ENCODE measurements around the gene ATP2A1.
A peak's percentile ranks its signal among the peaks of the same experiment; 100 is the strongest.
"Not testable (repeated sequence)": the region's sequence is repeated elsewhere in the genome, so short reads cannot be mapped to it uniquely, and the experiment has no call there.

Gene ATP2A1

DNA sequence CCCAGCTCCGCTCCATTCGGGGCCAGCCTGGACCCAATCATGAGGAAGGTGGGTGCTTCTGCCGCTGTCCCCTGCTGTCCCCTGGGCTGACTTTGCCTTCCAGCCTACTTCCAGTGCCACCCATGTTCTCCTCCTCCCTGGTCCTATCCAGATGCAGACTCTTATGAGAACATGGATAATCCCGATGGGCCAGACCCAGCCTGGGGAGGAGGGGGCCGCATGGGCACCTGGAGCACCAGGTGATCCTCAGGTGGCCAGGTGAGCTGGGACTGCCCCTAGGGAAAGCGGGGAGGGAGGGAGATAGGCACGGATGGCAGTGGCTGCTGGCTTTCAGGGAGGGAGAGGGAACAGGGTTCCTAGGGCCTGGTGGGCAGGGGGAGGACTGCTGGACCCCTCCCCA lies 60.4 kb downstream of the ATP2A1 start:
- H3K4me1 ChIP-seq (ENCODE audit: control insufficient read depth in 5 of 5, insufficient read depth in 5 of 5, low read length in 5 of 5) = peaks cover 0 to 10% (median 10%) of the 10 kb centered on the region in 5 donors
- no peaks in the 10 kb centered on the region for H3K27me3 ChIP-seq (ENCODE audit: control insufficient read depth in 5 of 5, insufficient read depth in 4 of 5, low read length in 5 of 5)
- peak overlapping the region in 1 of 5 donors; percentile 5 for H3K9ac ChIP-seq (ENCODE audit: low read length in 5 of 5)
- no peak overlapping the region for H3K27ac ChIP-seq (ENCODE audit: low read depth, low read length)
- H3K9me3 ChIP-seq (ENCODE audit: control insufficient read depth in 5 of 5, low read length in 5 of 5) = no peaks in the 10 kb centered on the region
- H3K36me3 ChIP-seq (ENCODE audit: control insufficient read depth in 5 of 5, insufficient read depth in 5 of 5, low read length in 5 of 5) = no peaks in the 10 kb centered on the region
- no peak overlapping the region for H3K4me3 ChIP-seq (ENCODE audit: low read depth in 1 of 5, low read length in 5 of 5)

DNA sequence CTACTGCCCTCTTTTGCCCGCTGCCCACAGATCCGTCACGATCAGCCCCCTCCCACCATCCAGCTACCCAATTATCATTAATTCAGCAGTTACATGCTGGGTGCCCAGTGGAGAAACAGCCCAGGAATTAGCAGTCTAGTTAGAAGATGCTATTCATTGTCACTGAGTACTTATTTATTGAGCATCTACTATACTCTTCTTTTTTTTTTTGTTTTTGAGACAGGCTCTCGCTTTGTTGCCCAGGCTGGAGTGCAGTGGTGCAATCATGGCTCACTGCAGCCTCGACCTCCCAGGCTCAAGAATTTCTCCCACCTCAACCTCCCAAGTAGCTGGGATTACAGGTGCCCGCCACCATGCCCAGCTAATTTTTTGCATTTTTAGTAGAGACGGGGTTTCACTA lies 61.5 kb downstream of the ATP2A1 start:
- H3K27me3 ChIP-seq (ENCODE audit: control insufficient read depth in 5 of 5, insufficient read depth in 4 of 5, low read length in 5 of 5); H3K9me3 ChIP-seq (ENCODE audit: control insufficient read depth in 5 of 5, low read length in 5 of 5); H3K27ac ChIP-seq (ENCODE audit: low read depth, low read length); H3K4me3 ChIP-seq (ENCODE audit: low read depth in 1 of 5, low read length in 5 of 5); H3K9ac ChIP-seq (ENCODE audit: low read length in 5 of 5); H3K36me3 ChIP-seq (ENCODE audit: control insufficient read depth in 5 of 5, insufficient read depth in 5 of 5, low read length in 5 of 5): not testable (repeated sequence)
- peaks cover 0 to 10% (median 10%) of the 10 kb centered on the region in 5 donors for H3K4me1 ChIP-seq (ENCODE audit: control insufficient read depth in 5 of 5, insufficient read depth in 5 of 5, low read length in 5 of 5)

DNA sequence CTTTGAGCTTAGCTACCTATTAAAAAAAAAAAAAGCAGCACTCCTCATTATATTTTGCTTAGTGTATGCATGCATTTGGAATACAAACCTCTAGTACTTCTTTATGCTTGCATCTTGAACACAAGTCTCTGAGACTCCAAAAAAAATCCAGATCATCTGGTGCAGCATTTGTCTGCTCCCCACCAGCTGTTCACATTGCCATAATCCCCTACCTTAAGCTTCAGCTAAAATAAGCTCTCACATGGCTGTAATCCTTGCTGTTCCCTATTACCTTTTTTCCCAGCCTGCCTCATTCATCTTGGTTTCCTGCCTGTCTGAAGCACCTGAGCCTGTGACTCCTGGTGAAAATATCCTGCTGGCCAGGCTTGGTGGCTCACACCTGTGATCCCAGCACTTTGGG lies 65.0 kb downstream of the ATP2A1 start:
- no peak overlapping the region for H3K9ac ChIP-seq (ENCODE audit: low read length in 5 of 5)
- no peak overlapping the region for H3K27ac ChIP-seq (ENCODE audit: low read depth, low read length)
- peaks cover 2 to 11% (median 10%) of the 10 kb centered on the region in 5 donors for H3K4me1 ChIP-seq (ENCODE audit: control insufficient read depth in 5 of 5, insufficient read depth in 5 of 5, low read length in 5 of 5)
- no peak overlapping the region for H3K4me3 ChIP-seq (ENCODE audit: low read depth in 1 of 5, low read length in 5 of 5)
- no peaks in the 10 kb centered on the region for H3K27me3 ChIP-seq (ENCODE audit: control insufficient read depth in 5 of 5, insufficient read depth in 4 of 5, low read length in 5 of 5)
- no peaks in the 10 kb centered on the region for H3K36me3 ChIP-seq (ENCODE audit: control insufficient read depth in 5 of 5, insufficient read depth in 5 of 5, low read length in 5 of 5)
- no peaks in the 10 kb centered on the region for H3K9me3 ChIP-seq (ENCODE audit: control insufficient read depth in 5 of 5, low read length in 5 of 5)

DNA sequence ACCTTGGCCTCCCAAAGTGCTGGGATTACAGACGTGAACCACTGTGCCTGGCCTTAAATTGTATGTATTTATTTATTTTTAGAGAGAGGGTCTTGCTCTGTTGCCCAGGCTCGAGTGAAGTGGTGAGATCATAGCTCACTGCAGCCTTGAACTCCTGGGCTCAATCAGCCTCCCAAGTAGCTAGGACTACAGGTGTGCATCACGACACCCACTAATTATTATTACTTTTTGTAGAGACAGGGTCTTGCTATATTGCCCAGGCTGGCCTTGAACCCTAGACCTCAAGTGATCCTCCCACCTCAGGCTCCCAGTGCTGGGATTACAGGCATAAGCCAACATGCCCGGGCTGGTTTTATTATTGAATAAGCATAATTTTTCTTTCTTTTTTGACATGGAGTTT lies 68.4 kb downstream of the ATP2A1 start:
- H3K27ac ChIP-seq (ENCODE audit: low read depth, low read length) = no peak overlapping the region
- H3K27me3 ChIP-seq (ENCODE audit: control insufficient read depth in 5 of 5, insufficient read depth in 4 of 5, low read length in 5 of 5) = no peaks in the 10 kb centered on the region
- H3K4me1 ChIP-seq (ENCODE audit: control insufficient read depth in 5 of 5, insufficient read depth in 5 of 5, low read length in 5 of 5) = peaks cover 4 to 21% (median 18%) of the 10 kb centered on the region in 5 donors
- H3K9me3 ChIP-seq (ENCODE audit: control insufficient read depth in 5 of 5, low read length in 5 of 5) = no peaks in the 10 kb centered on the region
- no peak overlapping the region for H3K9ac ChIP-seq (ENCODE audit: low read length in 5 of 5)
- H3K4me3 ChIP-seq (ENCODE audit: low read depth in 1 of 5, low read length in 5 of 5) = no peak overlapping the region
- H3K36me3 ChIP-seq (ENCODE audit: control insufficient read depth in 5 of 5, insufficient read depth in 5 of 5, low read length in 5 of 5) = no peaks in the 10 kb centered on the region

DNA sequence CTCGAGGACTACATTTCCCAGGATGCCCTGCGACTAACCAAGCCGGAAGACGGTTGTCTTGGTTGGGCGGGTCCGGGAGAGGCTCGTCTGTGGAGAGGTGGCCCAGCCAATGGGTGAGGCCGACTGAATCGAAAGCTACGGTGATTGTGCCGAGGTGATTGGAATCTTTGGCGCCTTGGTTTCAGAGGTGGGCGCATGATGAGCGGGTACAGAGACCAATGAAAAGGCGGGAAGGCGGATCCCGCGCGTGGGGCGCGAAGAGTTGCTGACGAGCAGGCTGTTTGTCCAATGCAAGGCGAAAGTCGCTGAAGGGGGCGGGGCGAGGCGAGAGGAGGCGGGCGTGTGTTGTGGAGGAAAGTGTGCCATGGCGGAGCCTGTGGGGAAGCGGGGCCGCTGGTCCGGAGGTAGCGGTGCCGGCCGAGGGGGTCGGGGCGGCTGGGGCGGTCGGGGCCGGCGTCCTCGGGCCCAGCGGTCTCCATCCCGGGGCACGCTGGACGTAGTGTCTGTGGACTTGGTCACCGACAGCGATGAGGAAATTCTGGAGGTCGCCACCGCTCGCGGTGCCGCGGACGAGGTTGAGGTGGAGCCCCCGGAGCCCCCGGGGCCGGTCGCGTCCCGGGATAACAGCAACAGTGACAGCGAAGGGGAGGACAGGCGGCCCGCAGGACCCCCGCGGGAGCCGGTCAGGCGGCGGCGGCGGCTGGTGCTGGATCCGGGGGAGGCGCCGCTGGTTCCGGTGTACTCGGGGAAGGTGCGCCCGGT lies 72.5 kb downstream of the ATP2A1 start, which contains the start of gene NFATC2IP:
NFATC2IP (plus strand) TSS at position 290 of the 762 bp plus-strand sequence; CDS start at position 365, 75 bp downstream.
- H3K9ac ChIP-seq (ENCODE audit: low read length in 5 of 5) = peak within 1 kb of the TSS; percentile 68 to 85 (median 81)
- H3K9me3 ChIP-seq (ENCODE audit: control insufficient read depth in 5 of 5, low read length in 5 of 5) = no peaks in the 10 kb centered on the region
- H3K27me3 ChIP-seq (ENCODE audit: control insufficient read depth in 5 of 5, insufficient read depth in 4 of 5, low read length in 5 of 5) = no peaks in the 10 kb centered on the region
- peaks cover 0 to 24% (median 19%) of the 10 kb centered on the region in 5 donors for H3K36me3 ChIP-seq (ENCODE audit: control insufficient read depth in 5 of 5, insufficient read depth in 5 of 5, low read length in 5 of 5)
- H3K4me1 ChIP-seq (ENCODE audit: control insufficient read depth in 5 of 5, insufficient read depth in 5 of 5, low read length in 5 of 5) = peaks cover 2 to 20% (median 17%) of the 10 kb centered on the region in 5 donors
- H3K27ac ChIP-seq (ENCODE audit: low read depth, low read length) = peak within 1 kb of the TSS; percentile 62
- H3K4me3 ChIP-seq (ENCODE audit: low read depth in 1 of 5, low read length in 5 of 5) = peak within 1 kb of the TSS; percentile 70 to 88 (median 77)

DNA sequence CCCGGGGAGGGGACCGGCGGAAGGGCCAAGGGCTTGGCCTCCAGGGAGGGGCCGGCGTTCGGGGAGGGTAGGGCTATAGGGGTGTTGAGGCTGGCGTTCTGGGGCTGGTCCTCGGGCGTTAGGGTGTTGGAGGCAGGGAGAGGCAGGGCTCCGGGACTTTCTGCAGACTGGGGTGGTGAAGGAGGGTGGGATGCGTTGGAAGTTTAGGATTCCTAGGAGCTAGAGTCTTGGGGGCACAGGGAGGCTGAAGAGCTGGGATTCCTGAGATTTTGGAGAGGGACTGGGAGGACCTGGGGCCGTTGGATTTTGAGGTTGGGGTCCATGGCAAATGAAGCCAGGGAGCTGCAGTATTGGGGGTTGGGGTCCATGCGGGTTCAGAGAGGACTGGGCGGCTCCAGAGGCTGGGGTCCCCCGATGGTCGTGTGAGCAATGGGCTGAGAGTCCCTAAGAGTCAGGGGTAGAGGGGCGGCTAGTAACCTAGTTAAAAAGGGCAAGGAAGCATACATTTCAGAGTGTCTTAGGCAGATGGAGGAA lies 73.2 kb downstream of the ATP2A1 start:
- Histone ChIP-seq H3K27me3 (ENCODE audit: control insufficient read depth in 5 of 5, insufficient read depth in 4 of 5, low read length in 5 of 5) (no peaks in the 10 kb centered on the region), H3K9me3 (ENCODE audit: control insufficient read depth in 5 of 5, low read length in 5 of 5) (no peaks in the 10 kb centered on the region), H3K4me1 (ENCODE audit: control insufficient read depth in 5 of 5, insufficient read depth in 5 of 5, low read length in 5 of 5) (peaks cover 2 to 18% (median 15%) of the 10 kb centered on the region in 5 donors), H3K9ac (ENCODE audit: low read length in 5 of 5) (peak overlapping the region; percentile 68 to 85 (median 81)), H3K36me3 (ENCODE audit: control insufficient read depth in 5 of 5, insufficient read depth in 5 of 5, low read length in 5 of 5) (peaks cover 0 to 30% (median 25%) of the 10 kb centered on the region in 5 donors), H3K4me3 (ENCODE audit: low read depth in 1 of 5, low read length in 5 of 5) (peak overlapping the region; percentile 70 to 88 (median 77)), H3K27ac (ENCODE audit: low read depth, low read length) (peak overlapping the region; percentile 62)

Data from subcutaneous abdominal adipose tissue (tissue), 5 donors.